GM21526 (cell line): ENCODE results near the gene DHFR.

Experiments used
- ATAC-seq: cut with Tn5 transposase; IDR thresholded peaks from one replicate; pipeline ENCODE4 v1.9.1; 2021; ENCODE audit warnings: moderate library complexity; ENCODE audit not compliant: unreplicated experiment, low FRiP score

The DHFR gene

DNA sequence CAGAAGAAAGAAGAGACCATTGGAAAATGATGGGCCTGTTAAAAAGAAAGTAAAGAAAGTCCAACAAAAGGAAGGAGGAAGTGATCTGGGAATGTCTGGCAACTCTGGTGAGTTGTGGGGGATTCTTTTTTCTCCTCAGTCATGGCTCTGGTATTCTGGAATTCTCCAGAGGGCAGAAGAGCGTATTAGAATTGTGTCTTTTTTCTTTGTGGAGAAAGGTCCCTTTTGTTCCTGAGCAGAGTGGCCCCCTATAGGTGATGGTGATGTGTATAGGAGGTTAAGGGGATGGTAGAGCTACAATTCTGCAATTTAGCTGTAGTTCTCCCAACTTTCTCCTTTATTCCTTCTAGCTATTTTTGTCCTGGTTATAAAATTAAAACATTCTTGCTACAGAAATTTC, 1.6 kb upstream of the DHFR start:
- no peak for ATAC-seq

DNA sequence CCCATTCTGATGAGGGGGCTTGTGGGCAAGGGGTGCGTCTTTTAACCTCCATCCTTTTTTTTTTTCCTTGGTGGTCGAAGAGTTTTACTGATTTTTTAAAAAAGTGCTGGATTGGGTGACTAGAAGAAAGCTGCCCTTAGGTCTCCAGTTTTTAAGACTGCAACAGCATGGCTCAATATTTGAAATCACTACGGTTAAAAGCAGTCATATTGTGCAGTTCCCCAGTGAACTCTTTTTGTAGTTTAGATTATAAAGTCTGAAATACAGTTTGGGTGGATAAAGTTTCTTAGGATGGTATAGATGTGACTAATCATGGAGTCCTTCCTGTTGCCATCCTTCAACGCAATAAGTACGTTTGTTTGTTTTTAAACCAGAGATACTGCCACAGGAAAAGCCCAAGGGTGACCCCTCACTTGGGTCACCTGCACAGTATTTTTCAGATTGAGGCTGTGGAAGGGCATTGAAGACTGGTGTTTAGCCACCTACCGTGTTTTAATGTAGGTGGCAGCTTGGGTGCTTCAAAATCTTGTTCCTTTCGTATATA, 520 bp upstream of the DHFR start:
- ATAC-seq = no peak

DNA sequence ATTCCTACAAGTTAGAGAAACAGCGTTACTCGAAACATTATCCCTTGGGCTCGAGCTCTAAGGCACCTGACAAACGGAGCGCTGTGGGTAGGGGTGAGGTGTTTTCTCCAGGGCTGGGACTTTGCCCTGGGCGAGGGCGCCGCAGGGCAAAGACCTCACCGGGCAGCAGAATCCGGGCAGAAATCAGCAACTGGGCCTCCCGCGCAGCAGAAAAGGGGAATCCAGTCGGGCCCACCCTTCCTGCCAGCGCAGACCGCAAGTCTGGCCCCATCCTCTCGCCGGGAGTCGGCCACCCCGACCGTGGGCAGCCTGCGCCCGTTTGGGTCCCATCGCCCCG, 761 bp downstream of the DHFR start:
- ATAC-seq = no peak

DNA sequence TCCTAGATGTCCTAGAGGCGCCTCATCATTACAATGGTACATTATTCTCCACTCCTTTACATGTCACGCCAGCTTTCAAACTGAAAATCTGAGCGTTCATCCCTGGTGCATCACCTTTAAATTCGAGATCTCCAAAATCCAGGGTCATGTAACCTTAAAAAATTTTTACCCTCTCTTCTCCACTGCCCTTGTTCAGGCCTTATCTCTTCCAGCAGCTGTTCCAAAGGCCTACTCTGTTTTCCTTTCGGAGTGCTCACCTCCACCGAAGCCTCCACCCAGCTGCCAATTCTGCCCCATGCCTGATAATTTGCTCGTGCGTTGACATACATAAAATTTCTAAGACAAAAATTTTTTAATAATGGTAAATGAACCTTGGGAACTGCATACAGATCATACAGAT, 1.3 kb downstream of the DHFR start:
- ATAC-seq = no peak

DNA sequence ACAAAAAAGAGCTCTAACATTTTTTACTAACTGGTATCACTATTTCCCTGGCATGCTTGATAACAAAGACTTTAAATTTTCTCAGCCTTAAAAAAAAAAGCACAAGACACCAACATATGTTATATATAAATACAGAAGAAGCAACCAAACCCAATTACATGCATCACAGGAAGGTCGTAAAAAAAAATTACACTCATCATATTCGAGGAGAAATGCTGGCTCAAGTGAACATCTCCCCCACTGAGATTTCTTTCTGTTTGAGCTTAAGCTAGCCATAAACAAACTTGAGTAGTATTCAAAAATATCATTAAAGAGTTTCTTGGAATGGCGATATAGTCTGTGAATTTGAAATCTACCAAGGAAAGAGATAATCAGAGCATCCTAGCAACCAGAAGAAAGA, 7.9 kb downstream of the DHFR start:
- no peak for ATAC-seq

DNA sequence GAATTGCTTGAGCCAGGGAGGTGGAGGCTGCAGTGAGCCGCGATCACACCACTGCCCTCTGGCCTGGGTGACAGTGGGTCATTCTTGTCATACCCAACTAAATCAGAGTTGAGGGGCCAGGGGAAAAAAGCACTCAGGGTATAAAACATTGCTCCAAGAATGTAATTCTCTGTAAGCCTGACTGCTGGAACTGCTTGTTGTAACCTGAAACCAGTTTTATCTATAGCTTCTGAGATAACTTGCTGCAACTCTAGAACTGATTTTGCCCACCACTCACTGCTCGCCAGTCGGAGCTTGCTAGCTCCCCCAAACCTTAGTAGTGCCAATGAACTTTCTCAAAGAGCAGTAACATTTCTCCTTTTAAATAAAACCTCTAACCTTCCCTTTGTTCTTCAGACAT, 9.9 kb downstream of the DHFR start:
- ATAC-seq = no peak

DNA sequence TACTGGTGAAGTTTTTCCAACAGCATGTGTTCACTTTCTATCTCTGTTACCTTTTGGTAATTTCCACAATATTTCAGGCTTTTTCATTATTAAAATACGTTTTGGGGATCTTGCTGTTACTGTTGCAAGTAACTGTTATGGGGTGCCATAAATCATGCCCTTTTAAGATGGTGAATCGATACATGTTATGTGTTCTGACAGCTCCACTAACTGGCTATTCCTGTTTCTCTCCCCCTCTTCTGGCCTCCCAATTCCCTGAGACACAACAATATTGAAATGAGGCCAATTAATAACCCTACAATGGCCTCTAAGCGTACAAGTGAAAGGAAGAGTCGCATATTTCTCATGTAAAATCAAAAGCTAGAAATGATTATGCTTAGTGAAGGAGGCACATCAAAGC, 13.4 kb downstream of the DHFR start:
- no peak for ATAC-seq

DNA sequence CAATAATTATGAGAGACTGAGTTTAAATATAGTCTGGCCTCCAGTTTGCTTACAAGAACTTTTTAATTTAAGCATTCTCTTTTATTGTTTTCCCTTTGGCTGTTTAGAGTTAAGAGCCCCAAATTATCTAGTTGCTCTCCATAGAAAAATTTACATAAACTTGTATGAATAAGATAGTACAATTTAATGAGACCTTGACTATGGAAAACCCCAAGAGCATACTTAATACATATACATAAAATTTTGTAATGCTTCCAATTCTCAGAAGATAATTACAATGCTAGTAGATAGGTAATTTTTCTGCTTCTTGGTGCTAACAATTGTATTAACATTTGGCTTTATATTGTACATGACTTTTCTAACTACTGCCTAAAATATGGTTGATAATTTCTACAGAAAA, 20.6 kb downstream of the DHFR start:
- ATAC-seq = no peak

DNA sequence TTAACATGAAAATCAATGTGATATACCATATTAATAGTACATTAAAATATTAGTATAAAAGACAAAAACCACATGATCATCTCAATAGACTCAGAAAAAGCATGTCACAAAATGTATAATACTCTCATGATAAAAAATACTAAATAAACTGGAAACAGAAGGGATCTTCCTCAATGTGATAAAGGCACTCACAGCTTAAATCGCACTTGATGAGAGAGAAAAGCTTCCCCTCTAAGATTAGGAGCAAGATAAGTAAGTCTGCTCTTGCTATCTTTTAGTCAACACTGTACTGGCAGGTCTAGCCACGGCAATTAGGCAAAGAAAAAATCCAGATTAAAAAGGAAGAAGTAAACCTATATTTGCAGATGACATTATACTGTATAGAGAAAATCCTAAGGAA, 22.1 kb downstream of the DHFR start:
- ATAC-seq = no peak

DNA sequence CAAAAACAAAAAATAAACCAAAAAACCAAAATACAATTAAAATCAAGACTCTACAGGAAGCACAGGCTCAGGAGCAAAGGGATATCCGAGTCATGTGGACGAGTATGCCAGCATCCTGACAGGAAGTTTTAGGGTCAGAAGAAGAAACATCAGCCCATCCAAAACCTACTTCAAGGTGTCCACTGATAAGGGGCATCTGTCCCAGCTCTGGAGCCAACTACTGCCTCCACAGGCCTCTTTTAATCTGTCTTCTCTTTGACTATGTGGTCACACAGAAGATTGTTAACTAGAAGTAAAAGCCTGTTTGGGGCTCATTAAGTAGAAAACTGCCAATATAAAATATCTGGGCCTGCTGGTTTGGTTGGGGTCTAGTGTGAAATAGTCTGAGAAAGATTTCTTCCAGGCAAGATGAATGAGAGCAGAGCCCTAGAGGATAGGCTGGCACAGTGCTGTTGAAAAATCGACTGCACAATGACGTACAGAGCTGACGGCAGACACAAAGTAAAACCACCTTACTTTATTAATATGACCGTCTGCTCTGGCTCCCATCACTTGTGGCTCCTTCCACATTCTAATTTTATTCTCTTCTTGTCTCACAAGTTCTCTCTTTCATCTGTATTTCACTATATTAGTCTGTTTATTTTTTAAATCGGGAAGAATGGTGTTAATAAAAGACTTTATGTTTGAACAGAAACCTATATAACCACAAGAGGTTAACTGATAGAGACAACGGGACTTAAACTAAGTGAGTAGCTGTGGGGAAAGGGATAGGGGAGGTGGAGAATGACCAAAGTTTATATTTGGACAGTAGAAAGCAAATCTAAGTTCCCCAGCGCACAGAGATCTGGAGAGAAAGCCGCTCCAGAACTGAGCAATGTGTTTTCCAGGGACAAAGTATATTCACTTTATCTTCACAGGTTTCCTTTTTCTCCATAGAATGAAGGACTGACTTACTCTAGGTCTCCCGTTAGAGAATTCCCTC, 23.2 kb downstream of the DHFR start:
- ATAC-seq = no peak

DNA sequence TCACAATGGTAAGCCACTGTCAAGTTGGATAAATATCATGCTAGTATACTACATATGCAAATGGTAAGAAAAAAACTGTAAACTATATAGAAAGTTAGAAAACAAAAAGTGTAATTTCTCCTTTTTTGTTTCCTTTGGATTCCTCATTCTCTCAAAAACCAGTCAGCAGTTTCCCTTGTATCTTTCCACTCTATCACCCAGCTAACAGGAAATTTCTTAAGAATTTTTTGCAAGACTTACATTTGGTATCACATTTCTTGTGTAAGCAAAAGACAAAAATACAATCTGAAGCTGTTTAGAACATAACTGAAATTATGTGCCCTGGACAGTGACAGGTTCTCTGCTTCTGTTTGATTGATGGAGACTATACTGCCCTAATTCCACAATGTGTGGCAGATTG, 25.5 kb downstream of the DHFR start:
- no peak for ATAC-seq

DNA sequence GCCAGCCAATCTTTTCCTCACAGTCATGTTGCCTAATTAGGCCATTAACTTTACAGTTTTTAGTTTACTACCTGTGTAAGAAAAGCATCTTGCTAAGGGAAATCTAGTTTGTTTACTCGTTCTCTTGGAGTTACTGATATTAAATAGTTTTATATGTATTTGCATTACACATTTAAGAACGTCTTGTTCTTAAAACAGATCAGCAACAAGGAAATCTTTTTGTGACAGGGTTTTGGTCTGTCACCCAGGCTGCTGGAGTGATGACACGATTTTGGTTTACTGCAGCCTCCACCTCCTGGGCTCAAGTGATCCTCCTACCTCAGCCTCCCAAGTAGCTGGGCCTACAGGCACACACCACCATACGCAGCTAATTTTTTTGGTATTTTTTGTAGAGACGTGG, 29.6 kb downstream of the DHFR start:
- no peak for ATAC-seq

DNA sequence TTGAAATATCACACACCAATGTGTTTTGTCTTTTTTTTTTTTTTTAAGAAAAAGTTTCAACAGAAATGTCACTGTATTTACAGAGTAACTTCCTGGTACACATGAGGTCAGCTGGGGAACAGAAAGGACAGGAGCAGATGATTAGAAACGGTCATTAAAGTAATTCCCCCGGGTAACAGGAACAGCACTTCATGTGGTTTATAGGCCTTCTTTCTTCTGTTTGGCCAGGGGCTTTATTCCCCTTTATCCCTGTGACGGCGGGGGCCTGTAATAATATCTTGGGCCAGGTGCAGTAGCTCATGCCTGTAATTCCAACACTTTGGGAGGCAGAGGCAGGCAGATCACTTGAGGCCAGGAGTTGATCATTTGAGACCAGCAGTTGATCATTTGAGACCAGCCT, 30.8 kb downstream of the DHFR start:
- no peak for ATAC-seq

DNA sequence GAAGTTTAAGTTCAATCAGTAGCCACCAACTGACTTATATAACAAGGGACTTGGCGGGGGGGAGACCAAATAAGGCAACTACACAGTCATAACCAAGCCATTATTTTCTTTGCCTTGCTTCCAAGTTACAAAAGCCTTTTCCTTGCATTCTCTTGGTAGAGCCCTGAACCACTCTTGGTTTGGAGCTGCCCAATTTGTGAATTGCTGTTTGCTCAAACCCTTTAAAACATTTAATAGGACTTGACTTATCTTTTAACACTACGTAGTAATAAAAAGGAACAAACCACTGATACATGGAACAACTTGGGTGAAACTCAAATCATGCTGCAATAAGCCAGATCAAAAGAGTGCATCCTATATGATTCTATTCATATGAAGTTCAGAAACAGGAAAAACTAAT, 32.0 kb downstream of the DHFR start:
- no peak for ATAC-seq

DNA sequence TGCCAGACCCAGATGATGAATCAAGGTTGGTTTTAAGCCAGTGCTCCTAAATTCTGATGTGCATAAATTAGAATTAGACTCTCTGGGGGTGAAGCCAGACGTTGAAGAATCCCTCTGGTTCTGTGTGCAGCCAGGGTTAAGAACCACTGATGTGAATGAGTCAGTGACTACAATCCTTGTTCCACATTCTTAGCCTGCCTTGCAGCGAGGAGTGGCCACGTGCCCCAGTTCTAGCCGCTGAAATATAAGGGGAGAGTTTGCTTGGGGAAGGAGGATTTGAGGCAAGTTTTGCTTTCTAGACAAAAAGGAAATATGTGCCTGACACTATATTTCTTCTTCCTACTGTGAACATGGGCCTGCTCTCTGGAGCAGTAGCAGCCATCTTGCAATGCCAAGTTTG, 34.6 kb downstream of the DHFR start:
- no peak for ATAC-seq

DNA sequence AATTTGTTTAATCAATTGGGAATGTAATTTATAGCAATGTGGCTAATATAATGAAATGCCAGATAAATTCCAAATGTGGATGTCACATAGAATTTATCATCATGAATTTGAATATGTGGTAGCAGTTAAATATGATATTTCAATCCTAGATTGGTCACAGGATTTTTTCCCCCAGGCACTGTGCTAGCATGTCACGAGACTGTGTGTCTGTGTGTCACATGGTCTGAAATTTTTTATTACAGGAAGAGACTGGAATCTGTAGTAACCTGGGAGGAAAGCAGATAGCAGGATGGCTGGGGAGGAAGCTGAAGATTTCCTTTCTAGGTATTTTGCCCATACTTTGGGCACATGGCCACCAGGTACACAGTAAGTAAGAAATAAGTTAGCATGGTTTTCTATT, 35.7 kb downstream of the DHFR start:
- no peak for ATAC-seq

DNA sequence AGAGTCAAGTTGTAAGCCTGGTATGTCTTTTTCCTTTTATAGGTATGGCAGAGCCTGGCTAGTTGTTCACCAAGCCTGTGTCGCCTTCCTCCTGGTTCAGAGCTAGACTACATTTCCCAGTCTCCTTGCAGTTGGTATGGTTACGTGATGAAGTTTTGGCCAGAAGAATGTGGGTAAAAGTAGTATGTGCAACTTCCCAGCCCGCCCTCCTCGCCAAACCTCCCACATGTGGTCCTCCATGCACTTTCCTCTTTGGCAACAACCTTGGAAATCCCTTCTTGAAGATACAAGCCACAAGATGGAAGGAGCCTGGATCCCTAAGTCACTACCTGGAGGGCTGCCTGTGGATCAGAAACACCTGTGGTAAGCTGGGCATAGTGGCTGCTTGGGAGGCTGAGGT, 36.3 kb downstream of the DHFR start:
- ATAC-seq = no peak

DNA sequence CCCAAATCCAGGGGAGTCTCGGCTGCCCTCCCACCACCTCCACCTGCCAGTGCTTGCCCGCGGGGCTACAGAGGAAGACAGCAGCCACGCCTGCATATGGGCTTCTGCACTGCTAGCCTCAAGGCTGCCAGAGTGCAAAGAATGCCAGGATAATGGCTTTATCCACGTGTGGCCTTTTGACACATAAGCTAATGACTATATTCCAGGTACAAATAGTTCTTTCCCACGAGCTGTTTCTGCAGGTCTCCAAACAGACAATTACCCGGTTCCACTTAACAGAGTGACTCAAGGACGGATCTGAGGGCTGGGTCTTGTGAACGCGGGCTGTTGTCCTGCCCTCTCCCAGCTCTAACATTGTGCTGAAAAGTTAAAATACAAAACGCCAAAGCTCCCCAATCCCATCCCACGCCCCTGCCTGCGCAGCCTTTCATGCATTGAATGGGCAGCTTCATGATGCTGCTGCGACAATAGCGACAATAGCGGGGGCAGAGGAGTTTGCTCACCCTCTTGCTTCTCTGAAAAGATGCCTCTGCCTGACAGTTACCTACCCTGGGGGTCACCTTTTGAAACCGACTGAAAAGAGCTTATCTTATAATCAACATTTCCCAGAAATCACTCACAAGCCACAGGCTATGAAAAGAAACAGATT, 39.4 kb downstream of the DHFR start:
- ATAC-seq = no peak

DNA sequence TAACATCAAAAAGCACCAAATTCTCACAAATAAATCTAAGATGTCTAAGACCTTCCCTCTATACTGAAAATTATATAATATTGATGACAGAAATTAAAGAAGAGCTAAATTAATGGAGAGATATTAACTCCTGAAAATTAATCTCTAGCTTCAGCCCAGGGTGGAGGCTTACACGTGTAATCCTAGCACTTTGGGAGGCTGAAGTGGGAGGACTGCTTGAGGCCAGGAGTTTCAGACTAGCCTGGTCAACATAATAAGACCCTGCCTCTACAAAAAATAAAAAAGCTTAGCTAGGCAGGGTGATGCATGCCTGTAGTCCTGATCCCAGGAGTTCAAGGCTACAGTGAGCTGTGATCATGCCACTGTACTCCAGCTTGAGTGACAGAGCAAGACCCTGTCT, 45.1 kb downstream of the DHFR start:
- ATAC-seq = no peak

DNA sequence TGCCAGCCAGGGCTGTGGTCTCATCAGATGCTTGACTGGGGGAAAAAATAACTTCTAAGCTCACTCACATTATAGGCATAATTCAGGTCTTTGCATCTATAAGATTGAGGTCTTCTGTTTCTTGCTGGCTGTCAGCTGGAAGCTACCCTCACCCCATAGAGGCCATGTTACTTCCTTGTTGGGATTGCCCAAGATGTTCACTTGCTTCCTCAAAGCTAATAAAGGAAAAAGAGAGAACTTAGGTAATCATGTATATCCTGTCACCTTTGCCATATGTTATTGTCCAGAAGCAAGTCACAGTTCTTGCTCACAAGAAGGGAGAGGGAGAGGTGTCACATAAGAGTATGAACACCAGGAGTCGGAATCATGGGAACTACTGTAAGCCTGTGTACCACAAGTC, 46.1 kb downstream of the DHFR start:
- no peak for ATAC-seq

DNA sequence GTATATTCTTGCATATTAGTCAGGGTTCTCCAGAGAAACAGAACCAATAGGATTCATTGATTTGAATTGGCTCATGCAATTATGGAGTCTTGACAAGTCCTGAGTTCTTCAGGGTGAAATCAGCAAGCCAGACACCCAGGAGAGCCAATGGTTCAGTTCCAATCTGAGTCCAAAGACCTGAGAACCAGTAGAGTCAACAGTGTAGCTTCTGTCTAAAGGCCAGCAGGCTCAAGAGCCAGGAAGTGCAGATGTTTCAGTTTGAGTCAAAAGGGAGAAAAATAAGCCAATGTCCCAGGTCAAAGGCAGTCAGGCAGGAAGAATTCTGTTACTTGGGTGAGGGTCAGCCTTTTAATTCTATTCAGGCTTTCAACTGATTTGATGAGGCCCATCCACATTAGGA, 47.0 kb downstream of the DHFR start:
- peak; percentile 88 for ATAC-seq

DNA sequence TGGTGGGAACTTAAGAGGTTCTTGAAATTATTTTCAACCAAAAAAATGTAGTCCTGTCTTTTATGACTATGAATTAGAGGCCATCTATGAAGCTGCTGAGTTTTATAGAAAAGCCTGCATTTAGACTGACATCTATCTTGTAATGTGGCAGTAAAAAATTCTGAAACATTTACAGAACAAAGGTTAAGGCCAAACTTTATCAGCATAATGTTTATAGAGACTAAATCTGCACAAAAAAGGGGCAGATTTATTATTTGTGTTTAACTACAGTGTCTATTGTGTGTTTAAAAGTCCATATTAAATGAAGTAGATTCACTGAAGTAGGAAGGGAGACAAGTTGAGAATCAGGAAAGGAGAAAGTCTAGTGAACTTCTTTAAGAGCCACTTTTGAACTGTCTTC, 47.4 kb downstream of the DHFR start:
- ATAC-seq = no peak
